ENCODE measurements around the gene ANKMY1.
"Not testable (repeated sequence)": the region's sequence is repeated elsewhere in the genome, so short reads cannot be mapped to it uniquely, and the experiment has no call there.

The ANKMY1 gene

DNA sequence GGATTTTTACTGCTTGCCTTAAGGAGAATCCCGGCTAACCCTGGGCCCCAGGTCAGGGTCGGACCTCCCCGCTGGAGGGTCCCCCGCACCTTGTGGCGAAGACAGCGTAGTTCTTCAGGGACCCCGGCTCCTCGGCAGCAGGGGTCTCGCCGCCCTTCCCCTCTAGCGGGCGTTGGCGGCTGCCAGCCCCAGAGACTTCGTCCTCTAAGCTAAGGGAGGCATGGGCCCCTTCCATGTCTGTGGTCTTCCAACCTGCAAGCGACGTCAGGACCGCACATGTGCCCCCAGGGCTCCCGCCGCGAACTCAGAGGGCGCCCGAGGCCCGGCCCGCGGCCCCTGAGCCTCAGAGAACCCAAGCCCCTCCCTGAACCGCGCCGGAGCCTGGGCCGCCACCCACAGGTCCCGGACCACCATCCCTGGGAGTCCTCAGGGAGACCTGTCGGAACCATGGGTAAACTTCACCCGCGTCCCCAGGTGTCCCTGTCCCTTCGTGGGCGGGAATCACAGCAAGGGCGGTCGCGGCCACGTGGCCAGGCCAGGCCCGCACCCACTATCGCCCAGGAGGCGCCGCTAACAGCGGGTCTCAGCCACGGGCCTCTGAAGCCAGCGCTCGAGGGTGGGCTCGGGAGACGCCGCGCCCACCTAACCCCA, 562 bp downstream of the ANKMY1 start:
- peak overlapping the region; percentile 9 to 21 for H3K4me3 Mint-ChIP-seq
- no peak for DNase-seq
- H3K27me3 Mint-ChIP-seq: no peaks in the 10 kb centered on the region
- peaks cover 0 to under 1% of the 10 kb centered on the region in 2 donors for H3K9me3 Mint-ChIP-seq
- ATAC-seq: no peak
- H3K27ac Mint-ChIP-seq: no peak overlapping the region
- H3K4me1 Mint-ChIP-seq: peaks cover 65% of the 10 kb centered on the region

DNA sequence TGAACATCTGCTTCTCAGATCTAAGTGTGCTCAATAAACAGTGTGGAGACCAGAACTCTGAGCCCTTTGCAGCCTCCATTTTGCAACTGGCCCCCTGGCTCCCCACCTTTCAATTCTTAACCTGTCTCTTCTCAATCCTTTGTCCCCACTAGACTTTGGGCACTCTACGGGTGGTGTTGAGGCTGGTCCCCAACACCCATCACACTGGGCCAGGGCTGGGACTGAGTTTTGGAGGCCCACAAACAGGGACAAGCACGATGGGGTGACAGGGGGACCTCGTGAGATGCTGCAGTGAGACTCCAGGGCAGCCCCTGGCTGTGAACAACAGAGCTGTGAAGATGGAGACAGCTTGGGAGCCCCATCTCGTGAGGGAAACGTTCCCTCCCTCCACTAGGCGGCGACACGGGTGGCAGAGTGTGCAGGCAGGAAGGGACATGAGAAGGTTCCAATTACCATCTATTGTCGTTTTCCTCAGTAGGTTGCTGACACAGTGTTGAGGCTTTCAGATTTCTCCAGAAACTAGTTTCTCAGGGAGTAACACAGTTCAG, 1.2 kb downstream of the ANKMY1 start:
- ATAC-seq (no peak), DNase-seq (peak; percentile 55 to 61)
- Mint-ChIP-seq H3K4me1 (peaks cover 64% of the 10 kb centered on the region), H3K27ac (peak overlapping the region in 1 of 2 donors; percentile 92), H3K27me3 (no peaks in the 10 kb centered on the region), H3K4me3 (peak overlapping the region; percentile 9 to 21), H3K9me3 (peaks cover 5 to 6% of the 10 kb centered on the region in 2 donors)

DNA sequence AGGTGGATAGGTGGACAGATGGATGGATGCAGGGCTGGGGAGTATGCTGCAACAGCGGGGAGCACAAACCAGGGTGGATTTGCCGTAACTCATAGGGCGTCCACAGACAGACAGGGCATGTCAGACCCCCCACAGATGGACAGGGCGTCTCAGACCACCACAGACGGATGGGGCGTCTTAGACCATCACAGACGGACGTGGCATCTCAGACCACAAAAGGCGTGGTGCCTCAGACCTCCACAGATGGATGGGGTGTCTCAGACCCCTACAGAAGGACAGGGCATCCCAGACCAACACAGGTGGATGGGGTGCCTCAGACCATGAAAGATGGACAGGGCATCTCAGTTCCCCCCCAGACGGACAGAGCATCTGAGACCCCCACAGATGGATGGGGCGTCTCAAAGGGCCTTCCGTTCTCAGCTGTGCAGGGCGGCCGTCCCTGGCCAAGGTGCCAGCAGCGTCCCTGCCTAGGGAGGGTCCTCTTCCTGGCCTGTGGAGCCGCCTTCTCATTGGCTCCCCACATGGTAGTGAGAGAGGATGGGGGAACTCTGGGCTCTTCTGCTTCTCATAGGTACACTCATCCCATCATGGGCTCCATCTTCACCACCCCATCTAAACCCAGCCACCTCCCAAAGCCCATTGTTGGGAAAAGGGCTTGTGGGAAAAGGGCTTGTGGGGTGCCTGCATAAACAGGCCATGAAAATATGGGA, 2.1 kb downstream of the ANKMY1 start:
- Mint-ChIP-seq H3K27me3 (no peaks in the 10 kb centered on the region), H3K27ac (no peak overlapping the region), H3K9me3 (peaks cover 9 to 16% of the 10 kb centered on the region in 2 donors), H3K4me3 (no peak overlapping the region), H3K4me1 (peaks cover 58% of the 10 kb centered on the region)
- DNase-seq (no peak), ATAC-seq (no peak)

DNA sequence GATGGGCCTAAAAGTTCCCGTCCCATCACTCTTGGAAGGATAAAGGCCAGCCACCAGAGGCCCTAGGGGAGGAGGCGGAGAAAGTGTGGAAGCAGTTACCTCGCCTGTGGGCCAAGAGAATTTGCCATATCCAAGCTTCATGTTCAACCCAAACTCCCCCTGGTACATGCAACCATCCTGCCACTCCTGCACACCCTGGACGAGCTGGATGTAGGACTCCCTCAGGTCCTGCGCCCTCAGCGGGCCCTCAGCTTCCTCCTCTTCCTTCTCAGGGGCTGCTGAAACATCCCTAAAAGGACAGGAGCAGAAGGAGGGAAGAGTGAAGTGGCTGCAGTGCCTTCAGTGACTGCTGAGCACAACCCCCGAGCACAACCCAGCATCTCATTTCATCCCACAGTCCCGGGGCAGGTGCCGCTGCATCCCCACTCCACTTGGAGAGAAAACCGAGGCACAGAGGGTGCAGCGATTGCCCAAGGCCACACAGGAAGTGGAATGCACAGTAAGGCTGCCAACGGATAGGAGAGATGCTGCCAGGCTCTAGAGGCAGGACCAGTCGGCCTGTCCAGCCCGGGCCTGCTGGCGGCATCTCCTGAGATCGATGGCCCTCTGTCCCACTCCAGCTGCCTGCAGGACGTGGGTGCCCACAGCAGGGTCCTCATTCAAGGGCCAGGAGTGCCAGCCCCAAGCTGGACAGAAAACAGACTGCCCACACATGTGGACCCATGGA, 2.9 kb downstream of the ANKMY1 start:
- H3K27ac Mint-ChIP-seq: no peak overlapping the region
- no peak overlapping the region for H3K4me3 Mint-ChIP-seq
- DNase-seq: no peak
- peaks cover 57% of the 10 kb centered on the region for H3K4me1 Mint-ChIP-seq
- no peak for ATAC-seq
- H3K27me3 Mint-ChIP-seq: no peaks in the 10 kb centered on the region
- peaks cover 11 to 17% of the 10 kb centered on the region in 2 donors for H3K9me3 Mint-ChIP-seq

- Mint-ChIP-seq H3K27ac (no peak overlapping the region), H3K4me1 (peaks cover 48% of the 10 kb centered on the region), H3K27me3 (no peaks in the 10 kb centered on the region), H3K4me3 (no peak overlapping the region), H3K9me3 (peaks cover 11 to 17% of the 10 kb centered on the region in 2 donors)
- DNase-seq (no peak), ATAC-seq (no peak)
Observed at GRCh38 chr2:240553956-240554480, 3.8 kb downstream of the ANKMY1 start.

DNA sequence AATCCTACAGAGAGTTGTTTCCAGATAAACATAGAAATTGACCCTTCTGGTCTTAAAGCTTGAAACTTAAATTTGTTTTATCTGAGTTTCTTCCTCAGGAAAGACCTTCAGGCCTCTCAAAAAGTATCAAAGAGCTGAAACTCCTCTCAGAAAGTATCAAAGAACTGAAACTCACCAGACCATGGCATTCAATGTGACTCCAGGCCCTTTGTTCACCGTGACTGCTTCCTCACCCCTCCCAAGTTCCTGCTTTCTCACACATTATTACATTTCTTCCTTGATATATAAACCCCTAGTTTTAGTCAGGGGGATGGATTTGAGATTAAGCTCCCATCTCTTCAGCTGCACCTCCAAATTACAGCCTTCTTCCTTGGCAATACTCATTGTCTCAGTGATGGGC, 6.0 kb downstream of the ANKMY1 start:
- Mint-ChIP-seq H3K27ac (no peak overlapping the region), H3K27me3 (no peaks in the 10 kb centered on the region), H3K9me3 (peaks cover 11 to 17% of the 10 kb centered on the region in 2 donors), H3K4me1 (peaks cover 29% of the 10 kb centered on the region), H3K4me3 (no peak overlapping the region)
- ATAC-seq (no peak), DNase-seq (no peak)

DNA sequence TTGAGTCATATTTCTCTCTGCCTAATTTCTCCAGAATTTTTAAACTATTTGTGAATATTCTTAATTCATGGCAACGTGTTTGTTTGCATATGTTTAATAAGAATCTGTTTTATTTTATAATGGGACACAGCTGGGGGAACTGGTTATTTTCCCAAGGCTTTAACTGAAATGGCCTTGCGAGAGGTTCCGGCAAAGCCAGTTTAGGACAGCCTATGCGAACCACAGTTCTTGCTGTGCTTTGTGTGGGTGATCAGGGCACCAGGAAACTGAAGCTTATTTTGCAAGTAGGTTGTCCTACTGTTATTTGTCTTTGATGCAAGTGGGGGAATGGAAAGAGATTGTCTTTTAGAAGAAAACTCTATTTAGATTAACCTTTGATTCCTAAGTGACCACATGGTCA, 6.5 kb downstream of the ANKMY1 start:
- no peak overlapping the region for H3K27ac Mint-ChIP-seq
- H3K27me3 Mint-ChIP-seq: no peaks in the 10 kb centered on the region
- H3K4me3 Mint-ChIP-seq: no peak overlapping the region
- H3K4me1 Mint-ChIP-seq: peaks cover 23% of the 10 kb centered on the region
- no peak for DNase-seq
- peaks cover 11 to 17% of the 10 kb centered on the region in 2 donors for H3K9me3 Mint-ChIP-seq
- no peak for ATAC-seq

- H3K4me1 Mint-ChIP-seq: peaks cover 7% of the 10 kb centered on the region
- H3K4me3 Mint-ChIP-seq: no peak overlapping the region
- H3K27ac Mint-ChIP-seq: peak overlapping the region; percentile 55 to 73
- H3K27me3 Mint-ChIP-seq: no peaks in the 10 kb centered on the region
- ATAC-seq (no peak), DNase-seq (no peak)
- H3K9me3 Mint-ChIP-seq: no peaks in the 10 kb centered on the region
Observed at GRCh38 chr2:240539906-240540305, 17.9 kb downstream of the ANKMY1 start.

DNA sequence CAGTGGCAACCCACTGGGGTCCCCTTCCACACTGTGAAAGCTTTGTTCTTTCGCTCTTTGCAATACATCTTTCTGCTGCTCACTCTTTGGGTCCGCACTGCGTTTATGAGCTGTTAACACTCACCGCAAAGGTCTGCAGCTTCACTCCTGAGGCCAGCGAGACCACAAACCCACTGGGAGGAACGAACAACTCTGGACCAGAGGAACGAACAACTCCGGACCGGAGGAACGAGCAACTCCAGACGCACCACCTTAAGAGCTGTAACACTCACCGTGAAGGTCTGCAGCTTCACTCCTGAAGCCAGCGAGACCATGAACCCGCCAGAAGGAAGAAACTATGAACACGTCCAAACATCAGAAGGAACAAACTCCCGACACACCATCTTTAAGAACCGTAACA, 18.7 kb downstream of the ANKMY1 start:
- H3K4me1 Mint-ChIP-seq, ATAC-seq, DNase-seq, H3K4me3 Mint-ChIP-seq, H3K9me3 Mint-ChIP-seq, H3K27me3 Mint-ChIP-seq, H3K27ac Mint-ChIP-seq: not testable (repeated sequence)

GRCh38 chr2:240538031-240538780, 19.6 kb downstream of the ANKMY1 start:
- Mint-ChIP-seq H3K9me3 (peaks cover 0 to 5% of the 10 kb centered on the region in 2 donors), H3K27me3 (no peaks in the 10 kb centered on the region), H3K27ac (no peak overlapping the region), H3K4me1 (peaks cover 7% of the 10 kb centered on the region), H3K4me3 (no peak overlapping the region)
- ATAC-seq (peak; percentile 48), DNase-seq (no peak)

DNA sequence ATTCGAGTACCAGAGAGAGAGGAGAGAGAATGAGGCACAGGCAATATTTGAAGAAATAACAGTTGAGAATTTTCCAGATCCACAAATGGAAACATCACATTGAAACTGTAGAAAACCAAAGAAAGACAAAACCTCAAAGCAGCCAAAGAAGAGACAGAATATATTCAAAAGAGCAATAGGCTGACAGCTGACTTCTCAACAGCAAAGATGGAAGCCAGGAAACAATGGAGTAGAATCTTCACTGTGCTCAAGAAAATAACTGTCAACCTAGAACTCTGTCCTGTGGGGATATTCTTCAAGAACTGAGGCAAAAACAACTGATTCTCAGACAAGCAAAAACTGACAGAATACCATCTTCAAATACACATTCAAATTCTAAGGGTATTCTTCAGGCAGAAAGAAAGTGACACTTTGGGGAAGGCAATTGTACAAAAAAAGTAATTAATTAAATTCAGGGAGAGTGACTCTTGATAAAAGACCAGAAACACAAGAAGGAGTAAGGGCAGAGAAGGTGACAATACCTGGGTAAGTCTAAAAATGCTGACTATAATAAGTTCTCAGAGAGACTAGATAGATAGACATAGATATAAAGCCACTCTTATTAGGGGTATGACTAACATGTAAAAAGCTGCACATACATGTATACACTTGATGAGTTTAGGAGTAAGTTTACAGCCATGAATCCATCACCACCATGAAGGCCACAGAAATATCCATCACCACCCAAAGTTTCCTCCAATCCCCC, 25.6 kb downstream of the ANKMY1 start:
- Mint-ChIP-seq H3K4me3 (no peak overlapping the region), H3K27ac (no peak overlapping the region), H3K27me3 (no peaks in the 10 kb centered on the region), H3K4me1 (peaks cover 9% of the 10 kb centered on the region), H3K9me3 (peaks cover 28 to 46% of the 10 kb centered on the region in 2 donors)
- DNase-seq (no peak), ATAC-seq (no peak)

GRCh38 chr2:240531038-240531437, 26.8 kb downstream of the ANKMY1 start:
- peaks cover 9% of the 10 kb centered on the region for H3K4me1 Mint-ChIP-seq
- no peak for ATAC-seq
- peaks cover 32 to 58% of the 10 kb centered on the region in 2 donors for H3K9me3 Mint-ChIP-seq
- H3K4me3 Mint-ChIP-seq: no peak overlapping the region
- no peaks in the 10 kb centered on the region for H3K27me3 Mint-ChIP-seq
- no peak for DNase-seq
- H3K27ac Mint-ChIP-seq: no peak overlapping the region

GRCh38 chr2:240530181-240530580, 27.6 kb downstream of the ANKMY1 start:
- ATAC-seq: no peak
- Mint-ChIP-seq H3K4me3 (no peak overlapping the region), H3K4me1 (peaks cover 9% of the 10 kb centered on the region), H3K9me3 (peaks cover 37 to 66% of the 10 kb centered on the region in 2 donors), H3K27ac (no peak overlapping the region), H3K27me3 (no peaks in the 10 kb centered on the region)
- no peak for DNase-seq

DNA sequence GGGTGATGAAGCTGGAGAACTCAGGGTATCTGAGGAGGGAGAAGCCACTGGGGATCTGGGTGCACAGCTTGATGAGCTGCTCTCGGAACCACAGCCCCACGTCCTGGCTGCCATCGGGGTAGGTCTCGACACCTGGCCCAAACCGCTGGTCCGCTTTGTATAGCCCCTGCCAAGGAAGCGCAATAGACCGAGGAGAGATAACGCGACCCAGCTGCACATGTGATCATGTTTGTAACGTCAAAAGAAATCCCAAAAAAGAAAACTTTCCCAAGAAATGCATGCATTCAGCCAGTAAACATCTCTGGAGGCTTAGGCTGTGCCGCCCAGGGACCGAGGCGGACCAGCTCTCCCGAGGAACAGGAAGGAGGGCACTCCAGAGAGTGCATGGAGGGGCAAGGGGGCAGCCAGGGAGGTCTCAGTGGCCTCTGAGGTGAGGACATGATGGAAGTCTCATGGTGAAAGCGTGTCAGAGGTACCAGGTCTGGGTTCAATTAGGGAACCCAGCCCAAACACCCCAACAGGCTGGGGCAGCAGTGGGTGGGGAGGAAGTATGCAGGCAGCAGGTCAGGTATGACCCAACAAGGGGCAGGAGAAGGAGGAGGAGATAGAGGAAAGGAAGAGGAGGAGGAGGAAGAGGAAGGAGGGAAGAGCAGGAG, 28.3 kb downstream of the ANKMY1 start:
- peaks cover 42 to 73% of the 10 kb centered on the region in 2 donors for H3K9me3 Mint-ChIP-seq

More for the DNA sequence above, 28.3 kb downstream of the ANKMY1 start:
- Mint-ChIP-seq H3K4me3 (no peak overlapping the region), H3K27ac (no peak overlapping the region), H3K4me1 (peaks cover 9% of the 10 kb centered on the region), H3K27me3 (no peaks in the 10 kb centered on the region)
- DNase-seq (no peak), ATAC-seq (no peak)
